Activated CD4-positive, alpha-beta T cell treated with anti-CD3 and anti-CD28 coated beads, Interleukin-2, Interleukin-4, amounts not matched to agents 100 ng/mL and 50 ng/mL, durations not matched to agents 16 hours and 8 hours (primary cell): Measurements from ENCODE around the gene TMEM107.

ENCODE experiments used
- DNase-seq: peaks from one replicate; pipeline ENCODE4 v3.0.0-alpha.2; 2020; ENCODE audit warnings: low spot score

TMEM107 gene

GRCh38 chr17:8137645-8138373 lies 38.4 kb downstream of the TMEM107 start:
- no peak for DNase-seq

GRCh38 chr17:8133941-8134340 lies 42.2 kb downstream of the TMEM107 start:
- no peak for DNase-seq

- no peak for DNase-seq
These were observed 42.8 kb downstream of the TMEM107 start for GRCh38 chr17:8133399-8133798.

GRCh38 chr17:8131844-8132441 lies 44.2 kb downstream of the TMEM107 start:
- no peak for DNase-seq

GRCh38 chr17:8128125-8128784 lies 47.9 kb downstream of the TMEM107 start:
- DNase-seq = no peak

GRCh38 chr17:8126491-8127066 lies 49.6 kb downstream of the TMEM107 start:
- no peak for DNase-seq

GRCh38 chr17:8125947-8126490 lies 50.2 kb downstream of the TMEM107 start:
- DNase-seq = no peak

- peak; percentile 91 for DNase-seq
These were observed 50.8 kb downstream of the TMEM107 start for GRCh38 chr17:8125154-8125946.

GRCh38 chr17:8124350-8125153 lies 51.6 kb downstream of the TMEM107 start:
- no peak for DNase-seq

- no peak for DNase-seq
These were observed 52.4 kb downstream of the TMEM107 start, which contains the start of gene HES7 for GRCh38 chr17:8123695-8124349. TSS of gene HES7 (minus strand) at chr17:8124106. CDS start at chr17:8124084, 22 bp downstream.

- peak; percentile 68 for DNase-seq
These were observed 53.1 kb downstream of the TMEM107 start for GRCh38 chr17:8122924-8123694.
